Right lung (tissue), 5 donors: ENCODE results near the gene GALNT2. TPM values are rescaled to one million over a fixed set of nuclear protein-coding genes. Genes with fewer than 3 reads are reported as not detected.
A peak's percentile ranks its signal among the peaks of the same experiment; 100 is the strongest.

Experiments used
- DNase-seq, 2 donors: peaks; one replicate each; pipeline ENCODE4 v3.0.0-alpha.2; 2013
- polyA plus RNA-seq, 5 donors: library from polyadenylated mRNA; unstranded; fragments of 120-200 nt; gene quantifications; one replicate each; pipeline versions ENCODE4 v1.2.1 to v1.2.3, GENCODE V29; 2013; ENCODE audit warnings: inconsistent platforms in 1 of 5, low replicate concordance in 1 of 5; ENCODE audit not compliant: insufficient read length in 5 of 5, insufficient read depth in 1 of 5

Gene GALNT2
- polyA plus RNA-seq, 5 donors: 28.2 to 41.2 (median 36.2) TPM

DNA sequence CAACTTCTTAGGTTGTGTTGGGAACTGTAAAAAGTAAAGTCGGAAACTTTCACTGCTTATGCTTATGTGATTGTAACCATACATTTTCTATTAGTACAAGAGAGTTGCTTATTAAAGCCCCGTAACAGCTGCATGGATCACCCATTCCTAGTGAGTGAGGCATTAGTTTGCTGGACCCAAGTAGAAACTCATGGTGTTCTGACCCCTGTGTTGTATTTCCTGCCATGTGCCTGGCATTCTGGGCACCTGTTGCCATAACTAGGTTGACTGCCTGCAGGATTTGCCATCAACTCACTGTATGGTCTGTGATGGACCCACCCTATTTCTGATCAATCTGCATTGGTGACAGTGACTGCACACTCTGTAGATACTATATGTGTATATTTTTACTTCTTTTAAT is 186.1 kb downstream of the GALNT2 start:
- DNase-seq: no peak

DNA sequence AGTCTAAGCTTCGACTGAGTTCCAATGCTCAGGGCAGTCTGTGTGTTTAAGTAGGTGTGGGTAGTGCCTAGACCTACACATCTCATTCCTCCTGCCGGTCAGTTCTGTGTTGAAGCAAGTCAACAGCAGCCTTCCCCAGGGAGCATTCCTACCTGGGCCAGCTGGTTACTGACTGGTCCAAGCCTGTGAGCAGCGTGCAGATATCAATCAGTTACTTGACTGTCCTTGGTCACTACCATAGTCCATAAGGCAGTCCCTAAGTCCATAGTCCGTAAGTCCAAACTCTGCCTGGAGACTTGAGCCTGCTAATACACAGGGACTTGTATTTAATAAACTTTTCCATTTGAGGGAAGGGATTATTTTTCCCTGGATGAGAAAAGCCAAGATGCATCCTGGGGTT is 187.2 kb downstream of the GALNT2 start:
- DNase-seq: no peak

DNA sequence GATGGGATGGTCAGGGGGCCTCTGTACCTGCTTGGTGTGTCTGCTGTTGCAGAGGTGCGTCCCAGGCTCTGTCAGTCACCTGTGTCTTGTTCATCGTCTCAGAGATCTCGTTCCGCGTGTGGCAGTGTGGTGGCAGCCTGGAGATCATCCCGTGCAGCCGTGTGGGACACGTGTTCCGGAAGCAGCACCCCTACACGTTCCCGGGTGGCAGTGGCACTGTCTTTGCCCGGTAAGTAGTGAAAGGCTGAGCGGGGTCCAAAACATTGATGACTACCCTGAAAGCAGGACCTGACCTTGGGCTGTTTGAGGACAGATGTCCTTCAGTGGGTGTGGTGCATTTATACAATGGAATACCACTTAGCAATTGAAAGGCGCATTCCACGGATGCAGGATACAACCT is 188.1 kb downstream of the GALNT2 start:
- DNase-seq: no peak

DNA sequence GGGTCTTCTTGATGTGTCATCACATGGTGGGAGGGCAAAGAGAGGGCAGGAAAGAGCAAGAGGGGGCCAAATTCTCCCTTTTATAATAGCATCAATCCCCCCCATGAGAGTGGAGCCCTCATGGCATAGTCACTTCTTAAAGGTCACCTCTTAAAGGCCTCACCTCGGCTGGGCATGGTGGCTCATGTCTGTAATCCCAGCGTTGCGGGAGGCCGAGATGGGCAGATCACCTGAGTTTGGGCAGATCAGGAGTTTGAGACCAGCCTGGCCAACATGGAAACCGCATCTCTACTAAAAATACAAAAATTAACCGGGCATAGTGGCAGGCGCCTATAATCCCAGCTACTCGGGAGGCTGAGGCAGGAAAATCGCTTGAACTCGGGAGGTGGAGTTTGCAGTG is 189.0 kb downstream of the GALNT2 start:
- no peak for DNase-seq

DNA sequence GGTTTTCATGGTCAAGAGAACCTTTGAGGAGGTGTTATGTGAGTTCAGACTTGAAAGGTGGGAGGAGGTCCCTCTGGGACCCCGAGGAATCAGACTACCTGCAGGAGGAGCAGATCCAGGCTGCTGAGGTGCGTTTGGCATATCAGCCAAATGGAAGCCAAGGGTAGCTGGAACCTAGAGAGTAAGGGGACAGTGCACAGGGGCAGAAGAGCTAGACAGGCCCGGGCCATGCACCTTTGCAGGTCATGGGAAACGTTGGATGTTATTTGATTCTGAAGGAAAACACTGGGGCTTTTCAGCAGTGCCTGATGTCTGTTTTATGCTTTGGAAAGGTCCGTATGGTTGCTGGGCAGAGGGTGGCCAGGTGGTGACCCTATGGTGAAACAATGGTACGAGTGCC is 189.9 kb downstream of the GALNT2 start:
- DNase-seq: no peak

DNA sequence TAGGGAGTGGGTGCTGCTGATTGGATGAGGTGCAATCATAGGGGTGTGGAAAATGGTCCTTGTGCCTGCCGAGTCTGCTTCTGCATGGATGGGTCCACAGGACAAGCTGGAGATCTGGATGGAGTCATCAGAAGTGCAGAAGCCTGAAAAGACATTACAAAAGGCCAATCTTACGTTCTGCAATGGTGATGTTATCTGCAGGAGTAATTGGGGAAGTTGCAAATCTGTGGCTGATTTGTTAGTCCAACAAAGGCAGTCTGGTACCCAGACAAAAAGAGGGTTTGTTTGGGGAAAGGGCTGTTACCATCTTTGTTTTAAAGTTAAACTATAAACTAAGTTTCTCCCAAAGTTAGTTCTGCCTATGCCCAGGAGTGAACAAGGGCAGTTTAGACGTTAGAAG is 192.6 kb downstream of the GALNT2 start:
- no peak for DNase-seq

DNA sequence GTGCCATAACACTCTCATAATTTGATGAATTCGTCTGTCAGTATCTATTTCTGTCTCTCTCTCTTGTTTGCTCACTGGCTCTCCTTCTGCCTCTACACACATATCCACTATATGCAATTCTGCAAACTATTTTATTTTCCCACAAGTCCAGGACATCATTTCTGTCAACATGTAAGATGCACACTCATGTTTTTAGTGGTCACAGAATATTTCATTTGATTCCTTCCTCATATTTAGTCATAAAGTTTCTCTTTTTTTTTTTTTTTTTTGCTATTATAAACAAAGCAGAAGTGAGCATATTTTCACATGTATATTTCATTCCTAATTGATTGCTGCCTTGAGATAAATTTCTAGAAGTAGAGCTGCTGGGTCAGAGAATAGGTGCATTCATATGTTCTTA is 193.8 kb downstream of the GALNT2 start:
- DNase-seq: no peak

DNA sequence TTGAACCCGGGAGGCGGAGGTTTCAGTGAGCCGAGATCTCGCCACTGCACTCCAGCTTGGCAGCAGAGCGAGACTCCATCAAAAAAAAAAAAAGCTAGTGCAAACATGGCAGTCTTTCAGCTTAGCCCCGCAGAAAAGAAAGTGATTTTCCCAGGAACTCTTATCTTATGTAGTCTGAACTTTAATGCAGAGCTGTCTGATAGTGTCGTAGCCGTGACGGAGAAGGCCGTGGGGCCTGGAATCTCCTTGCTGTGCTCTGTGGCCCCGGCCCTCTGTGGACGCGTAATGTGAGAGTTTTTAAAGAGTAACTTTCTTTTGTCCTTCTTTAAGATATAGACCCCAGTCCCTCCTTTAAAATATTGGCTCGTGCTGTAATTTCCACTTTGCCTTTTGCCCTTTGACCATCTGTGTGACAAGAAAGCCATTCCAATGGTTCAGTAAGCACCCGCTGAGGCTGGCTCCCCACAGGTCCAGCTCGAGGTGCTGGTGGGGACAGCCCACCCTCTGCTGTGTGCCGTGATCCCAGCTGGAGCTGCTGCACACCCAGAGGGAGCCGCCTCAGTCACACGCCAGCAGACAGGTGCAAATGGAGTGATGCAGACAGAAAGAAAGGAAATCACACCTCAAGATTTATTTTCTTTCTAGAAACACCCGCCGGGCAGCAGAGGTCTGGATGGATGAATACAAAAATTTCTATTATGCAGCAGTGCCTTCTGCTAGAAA is 195.1 kb downstream of the GALNT2 start:
- DNase-seq: no peak

DNA sequence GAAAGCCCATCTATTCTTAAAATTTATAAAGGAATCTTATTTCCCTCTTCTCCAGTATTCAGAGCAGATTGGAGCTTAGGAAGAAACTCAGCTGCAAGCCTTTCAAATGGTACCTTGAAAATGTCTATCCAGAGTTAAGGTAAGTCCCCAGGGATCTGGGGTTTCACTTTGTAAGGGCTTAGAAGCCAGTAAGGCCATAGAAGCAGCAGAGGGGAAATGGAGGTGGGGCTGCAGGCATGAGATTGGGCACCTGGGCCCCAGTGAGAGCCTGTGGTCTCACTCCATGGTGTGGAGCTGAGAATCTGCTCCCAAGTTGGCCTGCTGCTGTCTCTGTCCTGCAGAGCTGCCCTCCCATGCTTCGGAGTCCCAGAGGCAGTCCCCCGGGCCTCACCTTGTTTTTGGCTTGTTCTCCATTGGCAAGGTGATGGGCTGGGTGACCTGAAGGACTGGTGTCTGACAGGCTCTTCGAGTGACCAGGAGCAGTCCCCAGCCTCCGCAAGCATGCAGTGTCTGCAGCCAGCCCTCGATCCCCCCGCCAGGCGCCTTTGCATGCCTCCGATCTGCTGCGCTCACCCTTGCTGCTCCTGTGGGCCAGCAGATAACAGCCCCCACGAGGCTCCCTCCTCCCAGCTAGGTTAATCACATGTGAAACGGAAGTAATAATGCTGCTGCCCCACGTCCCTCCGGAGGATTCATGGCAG is 196.0 kb downstream of the GALNT2 start:
- no peak for DNase-seq

DNA sequence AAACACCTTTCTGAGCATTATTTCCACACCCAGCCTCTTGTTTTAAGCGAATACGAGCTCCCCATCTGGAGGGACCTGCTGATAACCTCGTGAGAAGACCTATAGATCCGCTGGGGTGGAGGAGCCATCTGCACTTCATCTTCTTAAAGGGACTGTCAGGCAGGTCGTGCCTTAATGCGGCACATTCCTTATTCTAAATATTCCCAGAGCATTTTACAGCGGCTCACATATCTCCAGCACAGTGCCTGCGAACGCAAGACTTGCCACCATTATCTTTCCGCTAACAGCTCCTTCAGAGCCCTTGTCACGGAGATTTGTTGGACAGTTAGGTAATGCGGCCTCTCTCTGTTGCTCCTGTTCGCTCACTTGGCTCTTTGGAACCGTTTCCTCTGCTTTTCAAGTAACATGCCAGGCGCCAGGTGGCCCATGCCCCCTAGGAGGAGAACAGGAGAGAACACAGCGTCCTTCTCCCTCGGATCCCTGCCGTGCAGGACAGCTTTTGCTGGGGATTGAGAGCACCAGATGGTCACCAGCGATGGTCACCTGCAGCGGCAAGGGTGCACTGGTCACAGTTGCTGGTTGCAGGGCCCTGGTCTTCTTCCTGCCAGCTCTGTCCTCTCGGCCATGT is 196.6 kb downstream of the GALNT2 start:
- no peak for DNase-seq

DNA sequence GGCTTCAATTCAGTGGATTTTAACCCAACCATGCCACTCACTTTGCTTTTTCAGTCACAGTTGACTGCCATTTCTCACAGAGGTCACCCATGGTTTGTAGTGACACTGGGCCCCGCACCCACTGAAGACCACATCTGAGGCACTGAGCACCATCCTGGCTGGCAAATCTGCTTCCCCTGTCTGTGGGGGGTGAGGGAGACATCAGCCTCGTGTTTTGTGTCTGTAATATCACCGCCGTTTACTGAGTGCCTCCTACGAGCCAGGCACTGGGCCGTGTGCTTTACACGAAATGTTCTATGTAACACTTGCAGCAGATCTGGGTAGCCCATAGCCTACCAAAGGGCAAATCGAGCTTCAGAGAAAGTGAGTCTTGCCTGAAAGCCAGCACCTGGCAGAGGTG is 197.3 kb downstream of the GALNT2 start:
- DNase-seq: no peak

DNA sequence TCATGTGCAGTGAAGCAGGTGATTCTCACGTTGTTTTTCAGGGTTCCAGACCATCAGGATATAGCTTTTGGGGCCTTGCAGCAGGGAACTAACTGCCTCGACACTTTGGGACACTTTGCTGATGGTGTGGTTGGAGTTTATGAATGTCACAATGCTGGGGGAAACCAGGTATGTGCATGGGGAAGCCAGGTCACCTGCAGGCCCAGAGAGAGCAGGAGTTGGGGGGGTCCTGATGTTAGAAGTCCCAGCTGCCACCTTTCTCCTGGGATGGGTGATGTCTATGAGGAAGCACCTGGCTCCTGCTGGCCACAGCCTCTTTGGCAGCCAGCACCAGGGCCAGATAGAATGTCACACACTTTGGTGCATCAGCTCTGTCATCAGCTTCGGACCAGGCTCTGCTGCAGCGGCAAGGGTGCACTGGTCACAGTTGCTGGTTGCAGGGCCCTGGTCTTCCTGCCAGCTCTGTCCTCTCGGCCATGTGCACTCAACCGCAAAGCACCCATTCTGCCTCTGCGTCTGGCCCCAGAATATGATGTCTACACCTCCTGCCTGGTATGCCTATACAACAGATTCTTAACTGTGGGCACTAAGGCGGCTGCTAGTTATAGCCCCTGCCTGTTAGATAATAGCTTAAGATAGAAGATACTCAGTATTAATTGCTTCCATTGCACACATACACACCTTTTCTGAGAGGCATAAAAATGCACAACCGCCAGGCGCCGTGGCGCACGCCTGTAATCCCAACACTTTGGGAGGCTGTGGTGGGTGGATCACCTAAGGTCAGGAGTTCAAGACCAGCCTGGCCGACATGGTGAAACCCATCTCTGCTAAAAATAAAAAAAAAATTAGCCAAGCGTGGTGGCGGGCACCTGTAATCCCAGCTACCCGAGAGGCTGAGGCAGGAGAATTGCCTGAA is 198.4 kb downstream of the GALNT2 start:
- DNase-seq: no peak

DNA sequence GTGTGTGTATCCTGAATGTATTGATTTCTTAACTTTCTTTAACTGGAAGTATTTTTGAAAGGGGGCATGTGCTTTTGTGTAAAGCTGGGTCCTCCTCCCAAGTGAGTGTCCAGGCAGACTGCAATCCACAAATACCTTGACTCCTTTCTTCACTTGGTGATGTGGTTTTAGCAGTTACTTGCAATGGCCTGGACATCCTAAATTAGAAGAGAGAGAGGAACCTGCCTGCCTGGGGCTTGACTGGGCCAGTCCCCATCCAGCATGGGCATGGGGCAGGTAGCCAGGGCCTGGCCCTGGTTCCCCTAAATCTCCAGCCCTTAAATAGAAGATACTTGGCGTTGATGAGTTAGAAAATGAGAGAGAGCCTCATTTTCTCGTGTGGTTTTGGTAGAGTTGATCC is 199.4 kb downstream of the GALNT2 start:
- DNase-seq: no peak

DNA sequence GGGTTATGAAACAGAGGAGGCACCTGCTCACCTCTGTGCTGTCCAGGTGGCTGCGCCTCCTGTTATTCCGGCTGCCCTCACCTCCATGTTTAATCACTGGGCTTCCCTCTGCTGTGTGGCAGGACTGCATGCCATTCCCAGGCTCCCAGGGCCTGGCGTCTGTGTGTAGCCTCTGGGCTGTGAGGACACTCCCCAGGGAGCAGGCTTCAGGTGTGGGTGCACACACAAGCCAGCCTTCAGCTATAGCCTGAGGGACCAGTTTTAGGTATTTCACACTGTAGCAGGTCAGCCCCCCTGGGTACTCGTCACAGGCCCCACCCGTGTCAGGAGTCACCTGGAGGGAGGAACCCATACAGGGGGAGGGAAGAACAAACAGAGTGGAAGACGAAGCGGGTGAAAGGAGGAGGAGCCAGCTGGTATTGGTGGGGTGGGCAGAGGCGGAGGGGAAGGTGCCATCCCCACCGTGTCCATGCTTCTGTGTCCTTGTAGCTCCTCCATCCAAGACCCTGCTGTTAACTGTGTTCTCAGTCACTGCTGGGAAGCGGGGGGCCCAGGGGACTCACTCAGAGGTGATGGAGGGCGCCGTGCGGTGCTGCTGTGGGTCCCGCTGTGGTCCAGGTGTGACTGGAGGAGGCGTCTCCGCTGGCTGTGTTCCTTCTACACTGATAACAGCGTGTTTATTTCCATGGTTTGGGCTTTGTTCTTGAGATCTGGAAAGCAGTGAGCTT is 200.5 kb downstream of the GALNT2 start:
- DNase-seq: no peak

DNA sequence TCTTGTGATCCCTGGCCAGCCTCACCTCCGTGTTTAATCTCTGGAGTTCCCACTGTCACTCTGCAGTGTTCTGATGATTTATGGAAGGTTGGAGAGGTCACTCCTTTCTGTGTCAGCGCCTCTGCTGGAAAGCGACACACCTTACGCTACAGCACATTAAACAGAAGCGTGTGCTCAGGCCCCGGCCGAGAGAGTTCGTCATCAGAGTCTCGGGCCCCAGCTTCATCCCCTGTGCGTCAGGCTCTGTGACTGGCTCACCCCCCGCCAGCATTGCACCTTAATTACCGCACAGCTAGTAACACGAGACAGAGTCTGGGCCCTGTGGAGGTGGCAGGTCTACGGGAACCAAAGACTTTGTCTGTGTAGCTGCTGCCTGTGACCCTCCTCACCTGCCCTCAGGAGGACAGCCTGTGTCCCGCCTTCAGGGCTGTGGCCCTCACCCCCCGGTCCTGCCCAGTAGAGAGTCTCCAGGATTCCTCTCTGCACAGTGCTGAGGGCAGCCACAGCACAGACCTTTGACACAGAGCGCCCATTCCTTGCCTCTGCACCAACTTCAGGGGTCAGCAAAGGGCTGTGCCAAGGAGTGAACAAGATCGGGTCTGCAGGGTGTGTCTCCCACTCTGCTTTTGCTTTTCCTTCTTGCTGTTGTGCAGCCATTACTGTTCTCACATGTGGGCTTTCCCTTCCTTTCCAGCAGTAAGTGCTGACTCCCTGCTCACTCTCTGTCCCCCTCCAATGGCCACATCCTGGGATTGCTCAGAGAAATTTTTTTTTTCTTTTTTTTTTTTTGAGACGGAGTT is 201.5 kb downstream of the GALNT2 start:
- DNase-seq: peak; percentile 27 to 28

DNA sequence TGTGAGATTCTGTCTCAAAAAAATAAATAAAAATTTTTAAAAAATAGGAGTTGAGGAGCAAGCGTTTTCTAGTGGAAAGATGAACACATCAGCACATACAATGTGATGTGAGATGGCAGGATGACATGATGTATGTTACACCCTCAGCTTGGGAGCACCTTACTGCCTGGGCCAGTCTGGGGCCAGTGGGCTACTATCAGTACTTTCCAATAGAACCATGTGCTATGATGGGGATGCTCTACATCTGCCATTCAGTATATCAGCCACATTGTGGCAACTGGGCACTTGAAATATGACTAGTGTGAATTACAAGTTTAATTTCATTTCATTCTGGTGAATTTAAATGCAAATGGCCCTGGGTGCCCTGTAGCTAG is 203.1 kb downstream of the GALNT2 start:
- DNase-seq: no peak

DNA sequence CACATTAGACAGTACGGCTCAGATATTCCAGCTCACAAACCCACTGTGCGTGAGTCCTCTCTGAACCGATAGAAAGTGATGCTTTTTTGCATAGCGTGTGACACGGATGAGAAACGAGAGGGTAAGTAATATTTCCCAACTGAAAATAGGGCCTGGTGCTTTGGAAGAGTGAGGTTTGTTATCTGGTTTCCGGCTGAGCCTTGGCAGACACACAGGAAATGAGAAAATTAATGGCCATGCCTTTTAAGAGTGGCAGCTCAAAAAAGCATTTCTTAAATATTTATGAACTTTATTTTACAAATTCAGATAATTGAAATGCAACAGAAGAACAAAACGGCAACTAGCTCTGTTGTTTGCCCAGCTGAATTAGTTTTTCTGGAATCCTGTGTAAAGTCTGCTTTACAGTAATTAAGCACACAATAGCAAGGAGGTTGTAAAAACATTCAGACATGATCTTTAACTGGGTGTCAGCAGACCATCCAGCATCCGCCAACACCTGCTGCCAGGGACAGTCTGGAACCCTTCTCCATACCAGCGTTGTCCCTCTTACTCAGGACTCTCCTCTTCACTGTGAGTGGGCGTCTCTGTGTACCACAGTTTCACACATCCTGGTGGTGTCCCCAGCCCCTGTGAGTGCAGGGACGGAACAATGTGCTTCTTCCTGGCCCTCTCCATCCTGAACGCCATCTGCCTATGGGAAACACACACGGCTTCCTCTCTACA is 203.7 kb downstream of the GALNT2 start:
- DNase-seq: no peak

DNA sequence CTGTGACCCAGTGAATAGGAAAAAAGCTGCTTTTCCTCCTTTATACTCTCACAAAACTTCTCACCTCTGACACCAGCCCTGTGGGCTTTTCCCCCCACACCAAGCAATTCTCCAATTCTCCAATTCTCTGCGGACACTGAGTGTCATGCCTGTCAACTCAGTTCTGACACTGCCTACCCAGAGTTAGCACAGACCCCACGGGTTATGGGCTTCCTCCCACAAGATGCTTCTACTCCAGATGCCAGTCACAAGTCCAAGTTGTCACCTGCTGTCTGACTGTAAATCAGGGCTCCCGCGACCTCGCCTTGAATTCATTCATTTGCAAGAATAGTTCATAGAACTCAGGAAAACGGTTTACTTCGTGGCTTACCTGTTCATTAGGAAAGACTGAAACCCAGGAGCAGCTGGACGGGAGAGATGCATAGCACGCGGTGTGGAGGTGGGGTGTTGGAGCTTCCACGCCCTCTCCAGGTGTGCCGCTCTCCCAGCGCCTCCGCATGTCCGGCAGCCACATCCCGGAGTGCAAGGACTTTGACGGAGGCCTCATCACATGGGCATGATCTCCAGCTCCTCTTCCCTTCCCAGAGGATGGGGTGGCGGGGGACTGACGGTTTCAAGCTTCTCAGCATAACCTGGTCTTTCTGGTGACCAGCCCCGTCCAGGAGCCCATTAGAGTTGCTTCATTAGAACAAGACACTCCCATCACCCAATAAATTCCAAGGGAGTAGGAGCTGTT is 204.4 kb downstream of the GALNT2 start:
- DNase-seq: no peak

DNA sequence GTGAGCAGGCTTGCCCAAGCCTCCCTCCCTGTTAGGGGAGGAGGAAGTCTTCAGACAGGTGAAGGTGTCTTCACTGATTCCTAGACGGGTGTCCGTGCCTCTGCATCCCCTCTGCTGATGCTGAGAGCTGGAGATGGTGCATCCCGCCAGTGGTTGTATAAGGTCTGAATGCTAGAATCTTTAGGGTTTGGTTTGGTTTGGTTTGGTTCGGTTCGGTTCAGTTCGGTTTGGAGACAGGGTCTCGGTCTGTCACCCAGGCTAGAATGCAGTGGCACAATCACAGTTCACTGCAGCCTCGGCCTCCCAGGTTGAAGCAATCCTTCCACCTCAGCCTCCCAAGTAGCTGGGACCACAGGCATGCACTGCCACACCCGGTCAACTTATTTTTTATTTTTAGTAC is 205.5 kb downstream of the GALNT2 start:
- no peak for DNase-seq
